ENCODE measurements around the gene UNC79. TPM values are rescaled to one million over a fixed set of nuclear protein-coding genes. Genes with fewer than 3 reads are reported as not detected.

Gene UNC79
- total RNA-seq, 1 donor from 2014 or later, result 0.50 TPM

DNA sequence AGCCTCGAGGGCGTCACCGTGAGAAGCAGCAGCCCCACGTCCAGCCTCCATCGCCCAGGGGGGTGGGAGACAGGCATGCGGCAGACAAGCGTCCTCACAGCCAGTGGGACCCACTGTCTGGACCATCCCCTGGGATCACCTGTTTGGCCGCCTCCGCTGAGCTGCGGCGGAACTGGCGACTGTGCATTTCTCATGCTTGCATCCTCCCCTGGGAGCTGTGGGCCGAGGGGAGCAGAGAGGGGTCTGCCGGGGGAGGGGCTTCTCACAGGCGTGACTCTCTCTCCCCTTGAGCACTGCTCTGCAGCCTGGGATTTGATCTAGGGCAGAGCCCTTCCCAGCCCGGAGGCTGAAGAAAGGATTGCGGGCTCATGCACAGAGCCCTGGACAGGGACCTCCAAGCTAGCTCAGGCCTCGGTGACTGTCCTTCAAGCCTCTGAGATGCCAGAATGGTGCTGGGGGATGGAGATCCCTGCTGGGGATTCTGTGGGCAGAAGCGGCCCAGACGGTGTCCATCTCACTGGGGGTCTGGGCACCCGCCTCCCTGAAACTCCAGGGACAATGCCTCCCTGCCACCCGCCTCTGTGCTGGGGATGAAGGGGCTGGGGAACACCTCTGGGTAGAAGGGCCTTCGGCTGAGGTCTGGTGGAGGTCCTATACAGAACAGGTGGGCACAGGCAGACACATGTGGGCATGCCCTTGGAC is 296.5 kb downstream of the UNC79 start:
- no peak for DNase-seq (ENCODE audit: low read depth)

DNA sequence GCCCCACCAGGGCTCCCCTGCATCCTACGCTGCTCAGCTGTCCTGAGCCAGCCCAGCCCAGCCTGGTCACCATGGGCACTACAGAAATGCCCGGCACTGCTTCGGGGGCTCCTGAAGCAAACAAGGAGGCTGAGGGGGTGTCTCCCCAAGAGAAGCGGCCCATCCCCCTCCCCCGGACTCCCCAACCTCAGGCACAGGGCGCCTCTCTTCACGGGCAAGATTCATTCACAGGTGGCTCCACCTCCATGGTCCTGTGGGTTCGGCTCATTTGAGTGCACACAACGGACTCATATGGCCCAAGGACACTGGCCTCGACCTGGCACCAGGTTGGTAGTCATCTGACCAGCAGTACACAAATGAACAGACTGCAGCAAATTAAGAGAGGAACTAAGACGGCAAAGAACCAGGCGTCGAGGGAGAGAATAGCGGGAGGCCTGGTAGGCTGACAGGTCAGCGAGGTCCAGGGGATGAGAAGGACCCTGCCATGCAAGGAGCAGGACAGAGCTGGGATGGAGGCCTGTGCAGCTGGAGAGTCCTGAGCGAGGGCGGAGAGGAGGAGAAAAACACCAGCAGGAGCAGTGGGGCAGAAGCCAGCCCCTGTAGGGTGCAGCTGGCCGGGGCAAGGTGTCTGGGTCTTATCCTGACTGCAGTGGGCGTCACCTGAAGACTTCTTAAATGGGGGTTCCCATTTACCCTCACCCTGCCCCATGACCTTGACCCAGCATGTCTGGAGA is 297.3 kb downstream of the UNC79 start:
- DNase-seq (ENCODE audit: low read depth), result no peak

- DNase-seq (ENCODE audit: low read depth), result no peak
Measured at GRCh38 chr14:93728651-93729016, 297.9 kb downstream of the UNC79 start.

- no peak for DNase-seq (ENCODE audit: low read depth)
Measured at GRCh38 chr14:93729993-93730392, 299.3 kb downstream of the UNC79 start.

GRCh38 chr14:93731753-93732152 is 301.0 kb downstream of the UNC79 start:
- no peak for DNase-seq (ENCODE audit: low read depth)

GRCh38 chr14:93732524-93732923 is 301.8 kb downstream of the UNC79 start:
- no peak for DNase-seq (ENCODE audit: low read depth)

DNA sequence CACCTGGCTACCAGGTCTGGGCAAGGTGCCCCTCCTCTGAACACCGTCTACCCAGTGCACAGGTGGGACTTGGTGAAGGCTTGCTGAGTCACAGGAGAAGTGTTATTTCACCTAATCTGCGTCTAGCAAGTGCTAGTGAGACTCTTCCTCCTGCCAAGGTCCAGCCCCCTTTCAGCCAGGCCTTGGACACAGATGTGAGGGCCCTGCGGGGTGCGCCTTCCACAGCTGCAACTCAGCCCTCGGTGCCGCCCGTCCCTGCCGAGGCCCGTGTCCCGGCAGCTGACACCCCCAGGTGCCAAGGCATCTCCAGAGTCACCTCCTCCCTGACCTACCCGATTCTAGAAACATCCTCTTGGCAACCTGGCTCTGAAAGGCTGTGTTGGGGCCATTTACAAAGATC is 302.5 kb downstream of the UNC79 start:
- no peak for DNase-seq (ENCODE audit: low read depth)

DNA sequence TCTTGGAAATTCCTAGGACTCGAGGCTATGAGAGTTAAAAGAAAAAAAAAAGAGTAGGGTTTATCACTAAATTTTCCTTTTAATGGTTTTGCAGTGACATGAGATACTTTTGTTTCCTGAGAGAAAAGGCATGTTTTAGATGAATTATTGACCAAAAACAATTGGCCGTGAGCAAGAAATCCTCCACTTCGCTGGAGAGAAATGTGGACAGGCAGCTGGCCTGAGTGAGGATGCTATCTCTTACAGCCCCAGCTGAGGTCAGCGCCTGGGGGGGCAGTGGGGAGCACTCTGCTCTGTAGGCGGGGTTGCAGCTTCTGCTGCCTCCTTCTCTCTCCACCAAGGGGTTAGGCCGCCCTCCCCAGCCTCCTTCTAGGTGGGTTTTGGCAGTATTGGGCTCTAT is 302.9 kb downstream of the UNC79 start:
- no peak for DNase-seq (ENCODE audit: low read depth)

DNA sequence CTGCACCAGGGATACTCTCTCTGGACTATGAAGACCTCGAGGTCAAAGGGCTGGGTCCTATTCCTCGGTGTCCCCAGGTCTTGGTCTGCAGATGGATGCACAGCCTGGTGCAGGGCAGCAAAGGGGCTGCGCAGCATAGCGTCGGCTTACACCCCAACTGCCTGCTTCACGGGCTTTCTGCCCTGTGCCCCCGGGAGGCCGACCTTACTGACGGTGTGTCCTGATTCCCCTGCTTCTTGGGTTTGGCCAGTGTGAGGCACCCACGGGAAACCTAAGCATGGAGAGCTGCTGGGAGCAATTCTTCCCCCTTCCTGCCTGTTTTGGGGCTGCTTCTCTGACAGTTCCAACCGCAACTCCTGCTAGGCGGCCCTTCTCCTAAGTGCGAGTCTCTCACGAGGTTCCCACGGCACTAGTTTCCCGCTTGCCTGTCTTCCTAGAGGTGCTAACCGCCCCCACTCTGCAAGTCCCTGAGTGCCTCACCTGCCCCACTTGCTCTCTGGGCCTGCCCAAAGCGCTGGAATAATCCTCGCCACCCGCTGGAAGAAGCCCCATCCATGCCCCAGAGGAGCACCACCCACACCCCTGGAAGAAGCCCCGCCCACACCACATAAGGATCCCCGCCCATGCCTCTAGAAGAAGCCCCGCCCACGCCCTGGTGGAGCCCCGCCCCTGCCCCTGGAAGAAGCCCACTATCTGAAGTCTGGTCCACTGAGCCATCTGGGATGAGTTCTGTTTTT is 303.5 kb downstream of the UNC79 start:
- no peak for DNase-seq (ENCODE audit: low read depth)

DNA sequence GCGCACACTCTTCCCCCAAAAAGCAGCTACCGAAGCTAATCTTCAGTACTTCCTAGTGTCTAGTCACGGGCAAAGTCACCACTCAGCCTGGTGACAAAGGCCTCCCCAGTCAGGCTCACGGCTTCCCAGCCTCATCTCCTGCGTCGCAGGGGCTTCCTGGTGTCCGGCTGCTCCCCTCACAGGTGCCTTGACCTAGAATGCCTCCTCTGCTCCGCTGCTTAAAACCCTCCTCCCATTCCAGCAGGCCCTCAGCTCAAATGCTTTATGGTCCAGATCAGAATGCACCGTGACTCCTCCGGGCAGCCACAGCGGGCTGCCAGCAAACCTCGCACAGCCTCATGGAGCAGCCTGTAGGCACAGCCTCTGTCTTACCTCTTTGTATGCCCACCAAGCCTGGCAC is 304.5 kb downstream of the UNC79 start:
- DNase-seq (ENCODE audit: low read depth), result no peak

DNA sequence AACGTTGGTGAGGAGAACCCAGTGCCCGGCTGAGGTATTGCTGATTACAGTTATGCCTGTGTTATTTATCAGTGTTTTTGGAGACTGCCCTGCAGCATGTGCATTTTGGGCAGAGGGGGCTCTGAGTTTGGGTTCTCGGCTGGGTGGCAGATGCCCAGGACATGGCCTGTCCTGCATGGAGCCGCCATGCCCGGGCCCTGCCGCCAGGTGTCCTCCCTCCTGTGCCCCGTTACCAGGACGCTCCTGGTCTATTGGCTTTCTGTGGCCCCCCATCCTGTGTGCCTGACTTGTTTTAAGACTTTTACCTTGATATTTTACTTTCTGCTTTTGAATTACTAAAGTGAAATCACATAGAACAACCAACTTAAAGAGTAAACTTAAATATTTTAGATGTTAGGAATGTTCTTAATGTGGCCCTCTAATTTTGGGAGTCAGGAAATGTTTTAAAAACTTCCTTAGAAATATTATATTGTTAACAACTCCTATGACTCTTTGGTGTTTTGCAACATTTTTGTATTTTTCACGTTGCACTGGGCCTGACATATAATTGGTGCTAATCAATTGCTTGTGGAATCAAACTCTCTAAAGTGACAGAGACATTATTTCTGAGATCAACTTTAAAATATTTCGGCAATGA is 305.8 kb downstream of the UNC79 start:
- DNase-seq (ENCODE audit: low read depth), result no peak

DNA sequence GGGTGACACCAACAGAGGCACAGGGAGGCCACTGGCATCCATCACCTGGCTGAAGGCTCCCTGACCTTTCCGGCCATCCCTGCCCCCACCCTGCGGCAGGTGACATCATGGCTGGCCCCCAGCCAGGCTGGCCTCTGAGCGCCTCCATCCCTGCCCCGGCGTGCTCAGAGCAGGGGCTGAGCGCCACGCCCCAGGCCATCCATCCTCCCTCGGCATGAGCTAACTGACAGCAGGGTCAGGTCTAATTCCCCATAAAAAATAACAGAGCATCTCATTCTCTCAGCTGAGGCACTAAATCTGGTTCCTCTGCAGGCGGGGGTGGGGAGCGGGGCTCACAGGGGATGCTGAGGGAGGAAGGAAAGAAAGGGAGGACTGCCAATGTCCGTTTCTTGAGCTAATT is 306.9 kb downstream of the UNC79 start:
- no peak for DNase-seq (ENCODE audit: low read depth)

DNA sequence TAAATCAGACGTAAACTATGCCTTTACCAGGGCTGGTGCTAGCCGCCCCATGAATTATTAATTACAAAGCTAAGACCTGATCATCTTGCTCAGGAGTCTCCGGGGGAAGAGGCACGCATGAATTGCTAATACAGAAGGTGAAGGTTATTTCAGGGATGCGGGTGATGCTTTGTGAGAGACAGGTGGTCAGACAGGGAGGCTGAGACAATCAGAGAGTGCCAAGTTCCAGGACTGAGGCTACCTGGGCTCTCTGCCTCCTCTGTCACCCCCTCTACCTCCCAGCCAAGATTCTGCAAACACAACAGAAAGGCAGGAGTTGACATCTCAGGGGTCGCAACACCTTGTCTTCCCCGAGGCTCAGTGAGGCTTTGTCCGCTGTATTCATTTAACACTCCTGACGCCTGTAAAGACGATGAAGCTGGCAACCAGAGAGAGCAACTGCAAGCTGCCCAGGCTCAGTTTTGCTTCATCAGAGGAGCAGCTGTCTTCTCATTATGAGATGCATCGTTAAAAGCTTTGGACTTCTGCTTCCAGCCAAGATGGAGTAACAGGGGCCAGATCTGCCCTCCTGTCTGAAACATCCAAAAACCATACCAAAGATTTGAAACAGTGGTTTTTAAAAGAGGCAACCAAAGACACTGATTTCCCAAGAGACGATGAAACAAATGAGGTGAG is 311.0 kb downstream of the UNC79 start:
- no peak for DNase-seq (ENCODE audit: low read depth)

- DNase-seq (ENCODE audit: low read depth), result no peak
Measured at GRCh38 chr14:93742761-93743160, 312.0 kb downstream of the UNC79 start.

DNA sequence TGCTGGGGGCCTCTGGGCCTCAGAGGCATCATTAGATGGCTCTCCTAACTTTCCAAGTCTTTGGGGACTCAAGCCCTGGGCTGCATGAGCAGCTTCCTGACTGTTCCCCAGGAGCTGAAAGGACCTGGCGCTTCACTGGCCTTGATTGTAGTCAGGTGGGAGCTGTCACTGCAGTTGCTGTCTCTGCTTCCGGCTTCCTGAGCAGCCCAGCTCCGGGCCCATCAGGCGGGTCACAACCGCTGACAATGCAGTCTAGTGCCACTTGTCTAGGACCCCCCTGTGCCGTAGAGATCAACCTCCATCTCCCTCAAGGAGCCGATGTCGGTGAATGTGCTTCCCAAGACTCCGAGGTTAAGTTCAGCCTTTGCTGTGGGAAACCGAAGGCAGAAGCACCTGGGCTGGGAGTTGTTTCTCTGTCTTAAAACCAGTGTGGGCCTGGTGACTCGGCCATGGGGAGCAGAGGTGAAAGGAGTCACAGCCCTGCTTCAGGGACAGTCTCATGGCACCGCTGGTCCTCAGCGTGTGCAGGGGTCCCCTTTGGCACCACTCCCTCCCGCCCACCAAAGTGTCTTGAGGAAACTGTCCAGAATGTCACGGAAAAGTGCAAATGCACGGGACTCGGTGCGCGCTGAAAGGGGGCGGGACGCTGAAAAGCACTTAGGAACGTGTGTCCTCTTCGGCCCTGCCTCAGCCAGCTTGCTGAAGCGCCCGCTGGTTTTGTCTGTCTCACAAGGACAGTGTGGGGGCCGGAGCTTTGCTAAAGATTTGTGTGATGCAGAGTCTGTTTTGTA is 312.7 kb downstream of the UNC79 start:
- DNase-seq (ENCODE audit: low read depth), result no peak

- DNase-seq (ENCODE audit: low read depth), result no peak
Measured at GRCh38 chr14:93744176-93744575, 313.4 kb downstream of the UNC79 start.

GRCh38 chr14:93744876-93745275 is 314.1 kb downstream of the UNC79 start:
- DNase-seq (ENCODE audit: low read depth), result no peak

DNA sequence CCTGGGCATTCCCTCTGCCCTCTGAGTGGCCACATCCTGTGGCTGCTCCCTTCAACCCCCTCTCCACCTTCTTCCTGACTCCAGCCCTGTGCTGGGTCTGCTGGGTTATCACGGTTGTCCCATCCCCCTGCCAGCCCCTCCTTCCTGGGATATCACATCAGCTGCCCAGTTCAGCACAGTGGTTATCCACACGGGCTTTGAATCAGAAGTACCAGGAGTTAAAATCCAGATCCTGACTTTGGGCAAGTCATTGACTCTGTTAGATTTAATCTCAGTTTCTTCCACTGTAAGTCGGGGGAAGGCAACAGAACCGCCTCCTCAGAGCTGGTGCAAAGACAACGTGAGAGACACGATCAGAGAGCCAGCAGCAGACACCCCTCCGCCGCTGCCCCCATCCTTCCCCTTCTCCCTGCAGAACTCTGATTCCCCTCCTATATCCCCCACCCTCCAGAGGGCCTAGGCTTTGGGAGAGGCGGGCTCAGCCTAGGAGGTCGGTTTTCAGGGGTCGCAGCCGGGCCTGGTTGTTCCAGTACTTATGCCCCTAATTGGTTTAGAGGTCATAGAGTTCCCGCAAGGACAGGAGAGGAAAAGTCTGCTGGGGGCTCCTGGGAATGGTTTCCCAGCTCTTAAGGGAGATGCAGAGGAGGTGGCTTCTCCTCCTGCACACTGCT is 315.0 kb downstream of the UNC79 start:
- DNase-seq (ENCODE audit: low read depth), result no peak

DNA sequence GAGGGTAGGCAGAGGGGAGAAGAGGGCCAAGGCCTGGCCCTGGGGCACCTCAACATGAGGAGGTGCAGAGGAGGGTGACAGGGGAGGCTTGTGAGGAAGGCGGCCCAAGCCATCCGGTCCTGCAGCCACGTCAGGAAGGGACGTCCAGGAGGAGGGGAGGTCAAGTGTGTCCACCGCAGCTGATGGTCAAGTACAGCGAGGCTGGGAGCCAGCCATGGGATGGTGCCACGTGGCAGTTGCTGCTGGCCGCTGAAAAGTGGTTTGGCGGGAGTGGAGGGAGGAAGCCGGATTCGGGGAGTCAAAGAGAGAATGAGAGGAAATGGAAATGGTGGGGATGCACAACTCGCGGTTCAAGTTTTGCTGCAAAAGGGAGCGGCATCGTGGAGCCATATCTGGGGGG is 316.4 kb downstream of the UNC79 start:
- no peak for DNase-seq (ENCODE audit: low read depth)

- DNase-seq (ENCODE audit: low read depth), result no peak
Measured at GRCh38 chr14:93747560-93747959, 316.8 kb downstream of the UNC79 start.
